GM18505 (cell line): ENCODE results near the gene JUP.

Experiments used
- ATAC-seq: cut with Tn5 transposase; IDR thresholded peaks from one replicate; pipeline ENCODE4 v1.9.1; 2021; ENCODE audit not compliant: unreplicated experiment
- POLR2A ChIP-seq: IDR thresholded peaks from 4 replicates; pipeline ENCODE4 v1.6.1; 2011; ENCODE audit warnings: borderline replicate concordance; ENCODE audit not compliant: insufficient read depth, insufficient read length; ENCODE audit errors: extremely low read depth

The JUP gene

DNA sequence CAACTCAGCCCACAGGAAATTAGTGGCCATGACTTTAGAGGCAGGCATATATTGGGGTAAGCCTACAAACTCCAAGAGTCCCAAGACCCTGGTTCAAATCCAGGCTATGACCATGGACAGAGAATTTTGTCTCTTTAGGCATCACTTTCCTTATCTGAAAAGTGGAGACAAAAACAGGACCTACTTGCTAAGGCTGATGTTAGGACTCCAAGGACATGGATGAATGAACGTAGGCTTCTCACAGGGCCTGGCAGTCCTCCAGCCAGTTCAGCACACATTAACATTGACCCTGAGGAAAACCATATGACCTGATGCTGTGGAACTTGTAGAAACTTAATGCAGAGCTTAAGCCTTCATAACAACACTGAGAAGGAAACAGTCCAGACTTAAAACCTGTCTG, 27.7 kb upstream of the JUP start:
- no peak for TF ChIP-seq POLR2A
- ATAC-seq: no peak

GRCh38 chr17:41813699-41814124, 27.2 kb upstream of the JUP start:
- no peak for TF ChIP-seq POLR2A
- no peak for ATAC-seq

DNA sequence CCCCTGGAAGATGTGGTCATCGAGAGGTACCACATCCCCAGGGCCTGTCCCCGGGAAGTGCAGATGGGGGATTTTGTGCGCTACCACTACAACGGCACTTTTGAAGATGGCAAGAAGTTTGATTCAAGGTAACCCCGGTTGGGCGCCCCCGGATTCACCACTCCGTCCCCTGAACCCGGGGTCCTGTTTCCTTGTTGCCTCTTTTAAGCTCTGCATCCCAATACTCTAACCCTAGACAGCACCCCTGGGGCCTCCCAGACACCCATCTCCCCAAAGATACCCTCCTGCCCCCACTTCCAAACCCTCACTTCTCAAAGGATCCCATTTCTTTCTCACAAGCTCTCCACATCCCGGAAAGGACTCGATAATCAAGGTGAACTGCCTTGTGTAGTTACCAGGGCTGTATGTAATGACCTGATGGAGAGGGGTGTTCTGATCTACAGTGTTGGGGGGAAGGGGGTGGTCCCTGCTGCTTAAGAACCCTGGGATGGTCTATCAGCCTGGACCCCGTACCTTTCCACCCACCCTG, 26.7 kb upstream of the JUP start:
- no peak for TF ChIP-seq POLR2A
- no peak for ATAC-seq

DNA sequence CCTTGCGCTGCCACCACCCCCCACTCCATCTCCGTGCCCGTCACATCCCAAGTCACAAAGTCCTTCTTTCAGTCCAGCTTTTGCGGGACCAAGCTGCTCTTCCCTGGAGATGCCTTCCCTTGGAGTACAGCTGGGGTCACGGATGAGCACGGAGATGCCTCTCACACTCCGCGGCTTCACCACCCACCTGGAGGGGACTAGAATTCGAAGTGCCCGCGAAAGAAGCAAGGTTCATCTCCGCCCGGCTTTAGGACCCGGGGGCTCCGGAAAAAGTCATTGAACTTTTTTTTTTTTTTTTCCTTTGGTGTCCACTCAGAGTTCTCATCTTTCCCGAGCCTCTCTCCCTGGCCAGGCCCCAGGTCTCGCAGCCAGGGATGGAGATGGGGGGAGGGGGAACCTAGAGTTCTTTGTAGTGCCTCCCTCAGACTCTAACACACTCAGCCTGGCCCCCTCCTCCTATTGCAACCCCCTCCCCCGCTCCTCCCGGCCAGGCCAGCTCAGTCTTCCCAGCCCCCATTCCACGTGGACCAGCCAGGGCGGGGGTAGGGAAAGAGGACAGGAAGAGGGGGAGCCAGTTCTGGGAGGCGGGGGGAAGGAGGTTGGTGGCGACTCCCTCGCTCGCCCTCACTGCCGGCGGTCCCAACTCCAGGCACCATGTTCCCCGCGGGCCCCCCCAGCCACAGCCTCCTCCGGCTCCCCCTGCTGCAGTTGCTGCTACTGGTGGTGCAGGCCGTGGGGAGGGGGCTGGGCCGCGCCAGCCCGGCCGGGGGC, 26.1 kb upstream of the JUP start, which contains the start of gene FKBP10:
TSS of gene FKBP10 (plus strand) at position 624 of the 771 bp plus-strand sequence. CDS start at position 655, 31 bp downstream.
- no peak for ATAC-seq
- no peak for TF ChIP-seq POLR2A

DNA sequence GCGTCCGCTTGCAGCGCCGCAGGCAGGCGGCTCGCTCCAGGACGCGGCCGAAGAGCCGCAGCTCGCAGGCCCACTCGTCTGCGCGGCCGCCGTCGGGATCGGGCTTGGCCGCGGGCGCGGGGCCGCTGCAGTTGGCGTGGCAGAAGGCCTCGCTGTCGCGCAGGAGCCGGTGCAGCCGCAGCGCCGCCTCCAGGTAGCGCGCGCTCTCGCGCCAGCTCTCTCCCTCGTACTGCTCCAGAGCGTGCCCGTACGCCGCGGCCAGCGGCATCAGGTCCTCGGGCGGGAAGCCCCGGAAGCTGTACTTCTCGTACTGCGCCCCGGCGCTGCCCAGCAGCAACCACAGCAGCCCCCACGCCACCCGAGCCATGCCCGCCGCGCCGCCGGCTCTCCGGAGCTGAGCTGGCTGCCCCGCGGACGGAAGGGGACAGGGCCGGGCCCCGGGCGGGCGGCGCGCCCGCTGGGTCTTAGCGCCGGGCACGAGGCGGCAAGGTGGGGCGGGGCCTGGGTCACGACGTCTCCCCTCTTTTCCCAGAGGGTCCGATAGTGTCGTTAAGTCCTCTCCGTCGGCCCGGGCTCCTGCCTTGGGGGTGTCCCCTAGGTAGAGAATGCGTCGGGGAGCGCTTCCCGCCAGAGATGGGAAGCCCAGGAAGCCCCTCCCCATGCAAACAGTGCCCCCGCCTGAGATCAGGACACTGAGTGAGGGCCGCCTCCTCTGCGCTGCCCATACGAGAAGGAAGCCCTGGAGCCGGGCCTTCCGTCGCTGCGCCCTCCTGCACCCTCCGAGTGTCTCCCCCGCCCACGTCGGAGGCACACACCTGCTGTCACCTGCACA, 25.3 kb upstream of the JUP start, which contains the start of gene P3H4:
TSS of gene P3H4 (minus strand) at position 401 of the 832 bp plus-strand sequence. CDS start at position 367, 34 bp downstream.
- no peak for TF ChIP-seq POLR2A
- ATAC-seq: no peak

DNA sequence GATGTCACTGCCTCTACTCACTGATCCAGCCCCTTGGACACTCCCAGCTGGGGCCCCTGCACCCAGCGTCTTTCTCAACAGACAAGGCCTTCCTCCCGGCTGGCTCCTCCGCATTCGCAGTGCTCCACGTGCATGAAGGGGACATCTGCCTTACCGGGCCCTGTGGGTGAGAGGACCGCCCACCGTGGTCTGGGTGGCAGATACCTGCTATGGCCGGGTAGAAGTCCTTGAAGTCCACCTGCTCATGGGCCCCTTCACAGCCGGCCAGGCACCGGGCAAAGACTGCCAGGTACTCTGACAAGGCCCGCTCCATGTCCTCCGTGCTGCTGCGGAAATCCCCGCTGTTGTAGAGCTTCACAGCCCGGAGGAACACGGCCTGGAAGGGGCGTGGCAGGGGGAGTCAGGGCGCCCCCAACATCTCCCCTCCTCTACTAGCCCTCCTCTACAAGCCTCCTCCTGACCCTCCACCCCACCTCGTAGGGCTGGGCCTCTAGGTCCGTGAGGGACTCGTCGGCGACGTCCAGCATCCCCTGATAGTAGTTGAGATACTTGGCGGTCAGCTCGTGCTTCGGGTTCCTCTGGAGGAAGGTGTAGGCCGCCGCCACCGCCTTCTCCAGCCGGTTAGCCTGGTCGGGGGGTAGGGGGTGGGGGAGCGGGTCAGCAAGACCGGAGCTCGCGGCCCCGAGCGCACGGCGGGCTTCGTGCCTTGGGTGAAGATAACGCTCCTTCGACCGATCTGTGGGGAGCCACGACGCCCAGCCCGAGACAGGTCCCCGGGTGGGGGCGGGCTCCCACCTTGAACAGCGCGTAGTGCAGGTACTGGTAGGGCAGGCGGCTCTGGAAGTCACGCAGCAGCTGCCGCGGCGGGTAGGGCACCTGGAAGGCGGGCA, 24.4 kb upstream of the JUP start:
- no peak for TF ChIP-seq POLR2A
- no peak for ATAC-seq

DNA sequence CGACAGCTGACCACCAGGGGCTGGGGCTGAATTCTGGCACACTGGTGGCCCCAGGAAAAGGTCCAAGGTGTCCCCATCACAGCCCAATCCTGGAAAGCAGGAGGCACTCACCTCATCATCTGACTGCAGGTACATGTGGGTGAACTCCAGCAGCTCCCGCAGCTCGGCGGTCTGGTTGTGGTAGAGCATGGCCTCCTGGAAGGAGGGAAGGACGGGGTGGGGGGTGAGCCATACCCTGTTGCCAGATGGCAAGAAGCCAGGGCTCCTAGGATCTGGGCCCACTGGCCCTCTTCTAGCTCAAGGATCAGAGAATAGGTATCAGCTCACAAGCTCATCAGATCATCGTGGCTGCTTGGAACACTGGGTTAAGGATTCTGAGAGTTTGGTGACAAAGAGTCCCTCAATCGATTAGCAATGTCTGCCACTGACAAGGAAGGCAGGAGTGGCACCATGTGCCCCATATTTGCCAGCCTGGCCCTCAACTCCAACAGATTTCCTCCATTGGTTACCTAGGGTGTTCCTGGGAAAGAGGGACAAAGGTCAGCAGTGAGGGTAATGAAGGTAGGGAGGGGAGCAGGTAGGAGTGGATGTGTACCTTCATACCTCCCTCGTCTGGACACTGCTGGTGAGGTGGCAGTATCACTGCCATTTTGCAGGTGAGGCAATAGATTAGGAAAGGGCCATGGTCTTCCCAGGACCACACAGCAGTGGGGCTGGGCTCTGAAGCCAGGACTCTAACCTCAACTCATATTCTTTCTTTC, 20.4 kb upstream of the JUP start:
- no peak for ATAC-seq
- no peak for TF ChIP-seq POLR2A

- TF ChIP-seq POLR2A: no peak
- ATAC-seq: no peak
Observed at GRCh38 chr17:41803049-41804020, 16.8 kb upstream of the JUP start.

- TF ChIP-seq POLR2A: no peak
- ATAC-seq: no peak
Observed at GRCh38 chr17:41801374-41802271, 15.1 kb upstream of the JUP start.
